ENCODE results near the gene SEPTIN8.

Gene SEPTIN8

GRCh38 chr5:132747616-132748440 lies 29.2 kb downstream of the SEPTIN8 start:
- DNase-seq, result peak; percentile 84

DNA sequence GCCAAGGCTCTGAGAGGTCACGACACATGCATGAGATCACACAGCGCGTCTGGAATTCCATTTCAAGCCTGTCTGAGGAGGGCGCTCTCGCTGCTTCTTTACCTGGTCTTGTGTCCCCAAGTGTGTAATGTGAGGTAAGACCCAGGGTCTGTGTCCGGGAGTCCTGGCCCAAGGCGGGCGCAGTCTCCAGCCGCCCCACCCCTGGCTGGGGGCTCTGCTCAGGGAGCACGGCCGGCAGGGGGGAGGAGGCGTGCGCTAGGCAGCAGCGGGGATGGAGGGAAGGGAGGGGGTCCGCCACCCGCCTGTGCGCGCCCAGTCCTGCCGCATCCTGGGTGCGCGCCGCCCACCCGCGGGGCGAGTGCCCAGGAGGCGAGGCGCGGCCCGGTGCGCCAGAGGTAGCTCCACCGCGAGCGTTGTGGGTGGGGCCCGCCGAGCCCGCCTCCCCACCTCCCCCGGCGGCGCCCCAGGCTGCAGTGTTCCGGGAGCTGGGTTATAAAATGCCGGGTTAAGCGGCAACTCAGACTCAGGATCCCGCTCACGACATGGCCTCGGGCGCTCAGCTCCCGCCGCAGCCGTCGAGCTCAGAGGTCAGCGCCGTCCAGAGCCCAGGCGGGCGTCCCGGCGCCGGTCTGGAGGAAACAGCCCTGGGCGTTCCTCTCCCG lies 30.0 kb downstream of the SEPTIN8 start, which contains the start of gene CCNI2:
Gene CCNI2, plus strand, starts transcription at position 473 of the 662 bp plus-strand sequence. Its CDS starts 70 bp downstream, at position 543.
- peak; percentile 90 for DNase-seq

DNA sequence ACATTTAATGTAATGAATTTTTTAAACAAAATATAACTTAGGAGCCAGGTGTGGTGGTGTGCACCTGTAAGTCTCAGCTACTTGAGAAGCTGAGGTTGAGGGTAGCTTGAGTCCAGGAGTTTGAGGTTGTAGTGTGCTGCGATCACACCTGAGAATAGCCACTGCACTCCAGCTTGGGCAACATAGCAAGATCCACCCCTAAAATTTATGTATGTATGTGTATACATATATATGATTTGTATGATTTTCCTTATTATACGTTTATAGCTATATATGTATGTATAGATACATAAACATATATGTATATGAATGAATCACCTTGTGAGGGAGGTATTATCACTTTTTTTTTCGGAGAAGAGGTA lies 30.5 kb downstream of the SEPTIN8 start:
- no peak for DNase-seq

DNA sequence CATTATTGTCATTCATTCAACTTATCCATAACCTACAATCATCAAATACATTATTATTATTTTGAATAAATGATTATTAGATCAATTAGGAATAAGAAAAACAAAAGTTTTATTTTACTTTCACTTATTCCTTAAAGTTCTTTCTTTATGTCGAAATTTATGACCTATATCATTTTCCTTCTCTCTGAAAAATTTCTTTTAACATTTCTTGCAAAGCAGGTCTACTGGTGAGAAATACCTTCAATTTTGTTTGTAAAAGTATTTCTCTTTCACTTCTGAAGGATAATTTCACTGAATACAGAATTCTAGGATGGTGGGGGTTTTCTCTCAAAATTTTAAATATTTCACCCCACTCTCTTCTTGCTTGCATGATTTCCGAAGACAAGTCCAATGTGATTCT lies 32.4 kb downstream of the SEPTIN8 start:
- no peak for DNase-seq

DNA sequence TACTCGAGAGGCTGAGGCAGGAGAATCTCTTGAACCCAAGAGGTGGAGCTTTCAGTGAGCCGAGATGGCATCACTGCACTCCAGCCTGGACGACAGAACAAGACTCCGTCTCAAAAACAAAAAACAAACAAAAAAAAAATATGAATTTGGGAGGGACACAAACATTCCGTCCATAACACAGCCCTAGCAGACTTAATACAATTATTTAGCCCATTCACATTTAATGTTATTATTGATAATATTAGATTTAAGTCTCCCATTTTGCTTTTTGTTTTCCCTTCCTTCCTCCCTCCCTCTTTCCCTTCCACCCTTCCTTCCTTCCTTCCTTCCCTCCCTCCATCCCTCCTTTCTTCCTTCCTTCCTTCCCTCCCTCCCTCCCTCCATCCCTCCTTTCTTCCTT lies 34.4 kb downstream of the SEPTIN8 start:
- no peak for DNase-seq

GRCh38 chr5:132742158-132742557 lies 34.9 kb downstream of the SEPTIN8 start:
- DNase-seq, result no peak

DNA sequence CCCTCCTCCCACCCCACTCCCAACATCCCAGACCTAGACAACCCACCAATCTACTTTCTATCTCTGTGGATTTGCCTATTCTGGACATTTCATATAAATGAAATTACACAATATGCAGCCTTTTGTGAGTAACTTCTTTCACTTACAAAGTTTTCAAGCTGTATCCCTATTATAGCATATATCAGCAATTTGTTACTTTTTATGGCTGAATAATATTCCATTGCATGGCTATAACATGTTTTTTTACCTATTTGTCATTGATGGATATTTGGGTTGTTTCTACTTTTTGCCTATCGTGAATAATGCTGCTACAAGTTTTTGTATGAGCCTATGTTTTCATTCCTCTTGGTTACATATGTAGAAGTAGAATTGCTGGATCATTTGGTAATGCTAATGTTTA lies 37.8 kb downstream of the SEPTIN8 start:
- DNase-seq, result no peak

GRCh38 chr5:132737982-132738681 lies 38.9 kb downstream of the SEPTIN8 start:
- DNase-seq, result no peak

- DNase-seq, result peak; percentile 100
These were observed 39.9 kb downstream of the SEPTIN8 start, which contains the start of gene KIF3A for GRCh38 chr5:132736853-132737833. TSS of gene KIF3A (minus strand) at chr5:132737546. CDS start at chr5:132737419, 127 bp downstream.

- DNase-seq, result no peak
These were observed 42.4 kb downstream of the SEPTIN8 start for GRCh38 chr5:132734687-132735086.

DNA sequence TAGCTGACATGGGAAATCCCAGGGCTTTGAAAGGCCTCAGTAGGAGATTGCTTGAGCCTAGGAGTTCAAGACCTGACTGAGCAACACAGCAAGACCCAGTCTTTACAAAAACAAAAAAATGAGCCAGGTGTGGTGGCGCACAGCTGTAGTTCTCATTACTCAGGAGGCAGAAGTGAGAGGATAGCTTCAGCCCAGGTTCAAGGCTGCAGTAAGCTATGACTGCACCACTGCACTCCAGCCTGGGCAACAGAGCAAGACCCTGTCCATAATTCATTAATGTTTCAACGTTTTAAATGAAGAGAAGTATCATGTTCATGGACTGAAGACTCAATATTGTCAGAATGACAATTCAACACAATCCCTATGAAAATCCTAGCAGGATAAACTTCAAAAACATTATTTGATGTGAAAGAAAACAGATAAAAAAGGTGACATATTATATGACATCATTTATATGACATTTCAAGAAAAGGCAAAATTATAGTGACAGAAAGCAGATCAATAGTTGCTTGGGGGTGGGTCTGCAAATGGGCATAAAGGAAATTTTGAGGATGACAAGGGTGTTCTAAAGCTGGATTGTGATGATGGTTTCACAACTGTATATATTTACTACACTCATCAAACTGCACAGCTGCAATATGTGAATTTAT lies 43.4 kb downstream of the SEPTIN8 start:
- no peak for DNase-seq

DNA sequence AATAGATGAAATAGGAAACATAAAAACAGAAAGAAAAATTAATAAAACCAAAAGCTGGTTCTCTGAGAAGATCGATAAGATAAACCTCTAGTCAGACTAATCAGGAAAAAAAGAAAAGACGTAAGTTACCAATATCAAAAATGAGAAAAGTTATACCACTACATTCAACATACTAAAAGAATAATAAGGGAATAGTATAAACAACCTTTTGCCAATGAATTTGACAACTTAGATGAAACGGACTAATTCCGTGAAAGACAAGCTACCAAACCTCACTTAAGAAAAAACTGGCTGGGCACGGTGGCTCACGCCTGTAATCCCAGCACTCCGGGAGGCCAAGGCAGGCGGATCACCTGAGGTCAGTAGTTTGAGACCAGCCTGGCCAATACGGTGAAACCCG lies 47.1 kb downstream of the SEPTIN8 start:
- DNase-seq, result no peak

GRCh38 chr5:132725745-132726144 lies 51.3 kb downstream of the SEPTIN8 start:
- DNase-seq, result no peak

DNA sequence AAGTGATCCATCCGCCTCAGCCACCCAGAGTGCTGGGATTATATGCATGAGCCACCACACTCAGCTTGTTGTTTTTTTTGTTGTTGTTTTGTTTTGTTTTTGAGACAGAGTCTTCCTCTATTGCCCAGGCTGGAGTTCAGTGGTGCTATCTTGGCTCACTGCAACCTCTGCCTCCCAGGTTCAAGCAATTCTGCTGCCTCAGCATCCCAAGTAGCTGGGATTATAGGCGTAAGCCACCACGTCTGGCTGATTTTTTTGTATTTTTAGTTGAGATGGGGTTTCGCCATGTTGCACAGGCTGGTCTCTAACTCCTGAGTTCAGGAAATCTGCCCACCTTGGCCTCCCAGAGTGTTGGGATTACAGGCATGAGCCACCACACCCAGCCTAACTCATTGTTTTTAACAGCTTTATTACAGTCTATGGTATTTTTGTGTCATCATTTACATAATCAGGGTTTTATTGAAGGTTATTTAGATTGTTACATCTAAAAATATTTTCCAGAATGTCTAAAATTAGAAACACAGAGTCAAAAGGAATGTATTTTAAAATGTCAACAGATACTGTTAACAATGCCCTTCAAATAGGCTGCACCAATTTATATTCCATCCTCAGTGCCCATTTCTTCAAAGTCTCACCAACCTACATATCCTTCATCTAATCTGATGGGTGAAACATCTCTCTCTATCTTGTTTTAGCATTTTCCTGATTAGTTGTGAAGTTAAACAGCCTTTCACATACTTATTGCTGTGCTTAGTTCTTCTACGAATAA lies 58.3 kb downstream of the SEPTIN8 start:
- no peak for DNase-seq

- no peak for DNase-seq
These were observed 62.4 kb downstream of the SEPTIN8 start for GRCh38 chr5:132714456-132715307.

- DNase-seq, result no peak
These were observed 68.4 kb downstream of the SEPTIN8 start for GRCh38 chr5:132708645-132709044.

DNA sequence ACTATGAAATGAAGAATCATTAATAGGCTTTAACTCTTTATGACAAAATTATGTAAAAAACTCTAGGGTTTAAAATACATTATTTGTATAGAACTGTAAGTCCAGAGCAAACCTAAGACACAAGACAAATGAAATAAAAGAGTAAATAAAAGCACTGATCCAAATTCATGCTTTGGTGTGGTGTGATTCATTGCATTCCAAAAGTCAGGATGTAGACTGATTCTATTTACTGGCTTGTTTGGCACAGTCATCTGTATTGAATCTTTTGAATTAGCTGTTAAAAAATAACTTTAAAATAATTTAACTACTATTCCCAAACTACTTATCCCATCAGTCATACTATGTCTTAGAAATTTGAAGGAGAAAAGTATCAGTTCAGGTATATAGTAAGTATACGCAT lies 72.2 kb downstream of the SEPTIN8 start:
- no peak for DNase-seq

Data from activated effector memory CD4-positive, alpha-beta T cell treated with anti-CD3 and anti-CD28 coated beads, Interleukin-2, amount 50 U/mL, for 16 hours (primary cell).